KMS-11 (cell line): ENCODE data around the gene PPIL6.

Experiments
- H2AFZ ChIP-seq: fragments of 200-600 bp; sonication (generic); 2 replicates; pipeline ENCODE4 v1.6.1; 2016; ENCODE audit warnings: antibody characterized with exemption, mixed run types, low read depth
- H3K27ac ChIP-seq: fragments of 200-600 bp; sonication (generic); 2 replicates; pipeline ENCODE4 v1.6.1; 2016; ENCODE audit warnings: mild to moderate bottlenecking, mixed run types
- H3K27me3 ChIP-seq: fragments of 200-600 bp; sonication (generic); 2 replicates; pipeline ENCODE4 v1.6.1; 2017; ENCODE audit warnings: mild to moderate bottlenecking, low read depth, mixed run types, moderate library complexity; ENCODE audit not compliant: insufficient read depth
- H3K36me3 ChIP-seq: fragments of 200-600 bp; sonication (generic); 2 replicates; pipeline ENCODE4 v1.6.1; 2017; ENCODE audit warnings: mild to moderate bottlenecking, mixed run types; ENCODE audit not compliant: insufficient read depth
- H3K4me1 ChIP-seq: fragments of 200-600 bp; sonication (generic); 2 replicates; pipeline ENCODE4 v1.6.1; 2016; ENCODE audit warnings: mild to moderate bottlenecking, low read depth, mixed run types; ENCODE audit not compliant: poor library complexity, severe bottlenecking
- H3K4me2 ChIP-seq: fragments of 200-600 bp; sonication (generic); 2 replicates; pipeline ENCODE4 v1.7.0; 2016; ENCODE audit warnings: mild to moderate bottlenecking, mixed run types
- H3K4me3 ChIP-seq: fragments of 200-600 bp; sonication (generic); IDR thresholded peaks from 2 replicates; pipeline ENCODE4 v1.6.1; 2017; ENCODE audit warnings: low read depth, low read length, mixed read lengths; ENCODE audit not compliant: insufficient read depth
- H3K79me2 ChIP-seq: fragments of 200-600 bp; sonication (generic); 2 replicates; pipeline ENCODE4 v1.6.1; 2016; ENCODE audit warnings: low read depth, mixed run types; ENCODE audit not compliant: insufficient read depth
- H3K9ac ChIP-seq: fragments of 200-600 bp; sonication (generic); 2 replicates; pipeline ENCODE4 v1.6.1; 2016; ENCODE audit warnings: mild to moderate bottlenecking, mixed run types
- H4K20me1 ChIP-seq: fragments of 200-600 bp; sonication (generic); 2 replicates; pipeline ENCODE4 v1.6.1; 2016; ENCODE audit warnings: mild to moderate bottlenecking, mixed run types; ENCODE audit not compliant: insufficient read depth
- TF ChIP-seq, protein P1 (sequence below): fragments of 200-600 bp; sonication (generic); conservative IDR thresholded peaks from 2 replicates; pipeline ENCODE4 v1.6.1; 2017; ENCODE audit warnings: low read depth, mild to moderate bottlenecking, antibody characterized with exemption, low read length, moderate library complexity, mixed read lengths

Gene PPIL6

GRCh38 chr6:109373762-109374161, 66.7 kb downstream of the PPIL6 start:
- Histone ChIP-seq H3K27me3 (no peaks in the 10 kb centered on the region), H3K27ac (no peak overlapping the region), H4K20me1 (no peaks in the 10 kb centered on the region), H3K4me2 (no peak overlapping the region), H3K36me3 (peaks cover 3% of the 10 kb centered on the region; the same call in 1 of the 2 replicates), H3K9ac (no peak overlapping the region), H3K79me2 (peaks cover 21% of the 10 kb centered on the region), H2AFZ (no peak overlapping the region), H3K4me1 (peaks cover 2% of the 10 kb centered on the region), H3K4me3 (no peak overlapping the region)
- TF ChIP-seq, protein P1, sequence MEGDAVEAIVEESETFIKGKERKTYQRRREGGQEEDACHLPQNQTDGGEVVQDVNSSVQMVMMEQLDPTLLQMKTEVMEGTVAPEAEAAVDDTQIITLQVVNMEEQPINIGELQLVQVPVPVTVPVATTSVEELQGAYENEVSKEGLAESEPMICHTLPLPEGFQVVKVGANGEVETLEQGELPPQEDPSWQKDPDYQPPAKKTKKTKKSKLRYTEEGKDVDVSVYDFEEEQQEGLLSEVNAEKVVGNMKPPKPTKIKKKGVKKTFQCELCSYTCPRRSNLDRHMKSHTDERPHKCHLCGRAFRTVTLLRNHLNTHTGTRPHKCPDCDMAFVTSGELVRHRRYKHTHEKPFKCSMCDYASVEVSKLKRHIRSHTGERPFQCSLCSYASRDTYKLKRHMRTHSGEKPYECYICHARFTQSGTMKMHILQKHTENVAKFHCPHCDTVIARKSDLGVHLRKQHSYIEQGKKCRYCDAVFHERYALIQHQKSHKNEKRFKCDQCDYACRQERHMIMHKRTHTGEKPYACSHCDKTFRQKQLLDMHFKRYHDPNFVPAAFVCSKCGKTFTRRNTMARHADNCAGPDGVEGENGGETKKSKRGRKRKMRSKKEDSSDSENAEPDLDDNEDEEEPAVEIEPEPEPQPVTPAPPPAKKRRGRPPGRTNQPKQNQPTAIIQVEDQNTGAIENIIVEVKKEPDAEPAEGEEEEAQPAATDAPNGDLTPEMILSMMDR = no peak

DNA sequence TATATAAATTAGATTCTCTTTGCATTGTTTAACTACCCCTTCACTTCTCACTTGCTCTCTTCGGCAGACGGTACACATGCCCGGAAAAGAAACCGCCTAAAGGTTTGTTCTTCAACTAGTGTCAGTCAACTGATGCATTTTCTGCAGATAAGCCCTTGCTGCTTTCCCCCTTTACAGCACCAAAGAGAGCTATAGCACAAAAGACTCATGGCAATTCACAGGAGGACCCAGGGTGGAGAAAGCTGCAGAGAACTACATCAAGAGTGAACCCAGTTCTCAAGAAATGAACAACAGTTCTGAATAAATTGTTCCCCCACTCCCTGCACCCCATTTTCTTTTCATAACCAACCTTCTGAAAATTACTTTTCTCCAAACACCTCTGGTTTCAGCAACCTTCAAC, 67.1 kb downstream of the PPIL6 start:
- Histone ChIP-seq H2AFZ (no peak overlapping the region), H3K36me3 (peaks cover 3% of the 10 kb centered on the region; the same call in 1 of the 2 replicates), H3K4me1 (no peaks in the 10 kb centered on the region), H3K4me2 (no peak overlapping the region), H3K27me3 (no peaks in the 10 kb centered on the region), H3K4me3 (no peak overlapping the region), H3K79me2 (peaks cover 17% of the 10 kb centered on the region; the same call in 1 of the 2 replicates), H3K27ac (no peak overlapping the region), H3K9ac (no peak overlapping the region), H4K20me1 (no peaks in the 10 kb centered on the region)
- TF ChIP-seq, protein P1 = no peak

DNA sequence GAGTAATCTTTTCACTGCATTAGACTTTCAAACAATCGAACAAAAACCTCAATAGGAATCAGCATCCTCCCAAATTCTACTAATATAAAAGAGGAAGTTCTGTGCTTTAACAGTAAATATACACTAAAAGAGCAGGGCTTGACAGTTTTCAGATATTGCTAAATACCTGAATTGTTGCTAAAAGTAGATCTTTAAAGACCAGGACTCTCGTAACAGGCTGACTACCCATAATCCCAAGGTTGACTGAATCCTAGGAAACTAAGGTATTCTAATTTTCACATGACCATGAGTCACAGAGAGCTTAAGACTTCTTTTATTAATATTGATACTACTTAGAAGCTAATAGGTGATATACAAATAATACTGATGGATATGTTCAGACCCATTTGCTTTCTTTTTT, 68.3 kb downstream of the PPIL6 start:
- H4K20me1 ChIP-seq = no peaks in the 10 kb centered on the region
- H3K27ac ChIP-seq = no peak overlapping the region

GRCh38 chr6:109370792-109371191, 69.6 kb downstream of the PPIL6 start:
- no peaks in the 10 kb centered on the region for H3K4me1 ChIP-seq

More for the DNA sequence above, 68.3 kb downstream of the PPIL6 start:
- Histone ChIP-seq H3K4me1 (no peaks in the 10 kb centered on the region), H3K79me2 (peaks cover 5% of the 10 kb centered on the region; the same call in 1 of the 2 replicates), H3K27me3 (no peaks in the 10 kb centered on the region), H3K9ac (no peak overlapping the region), H2AFZ (no peak overlapping the region), H3K4me2 (no peak overlapping the region), H3K4me3 (no peak overlapping the region), H3K36me3 (peaks cover 2% of the 10 kb centered on the region; the same call in 1 of the 2 replicates)
- TF ChIP-seq, protein P1 = no peak

More at GRCh38 chr6:109370792-109371191, 69.6 kb downstream of the PPIL6 start:
- Histone ChIP-seq H3K27ac (no peak overlapping the region), H3K9ac (no peak overlapping the region), H2AFZ (no peak overlapping the region), H3K4me3 (no peak overlapping the region), H3K79me2 (no peaks in the 10 kb centered on the region), H3K36me3 (no peaks in the 10 kb centered on the region), H4K20me1 (no peaks in the 10 kb centered on the region), H3K27me3 (no peaks in the 10 kb centered on the region), H3K4me2 (no peak overlapping the region)
- TF ChIP-seq, protein P1 = no peak
